GM23338 (cell line): Measurements from ENCODE around the gene CNOT11. TPM values are rescaled to one million over a fixed set of nuclear protein-coding genes. Genes with fewer than 3 reads are reported as not detected.
"Not testable (repeated sequence)": the region's sequence is repeated elsewhere in the genome, so short reads cannot be mapped to it uniquely, and the experiment has no call there.

Source experiments
- ATAC-seq: fragments of 200-7000 bp; cut with Tn5 transposase; 3 replicates; pipeline ENCODE4 v1.9.1; 2020
- DNase-seq: peaks from one replicate; pipeline ENCODE4 v3.0.0-alpha.2; 2015; ENCODE audit warnings: low spot score
- H2AFZ ChIP-seq: fragments of 200-600 bp; sonication (generic); 2 replicates; pipeline ENCODE4 v1.8.0; 2016; ENCODE audit warnings: antibody characterized with exemption, mild to moderate bottlenecking, moderate library complexity
- H3F3A ChIP-seq: fragments of 200-600 bp; sonication (generic); replicated peaks from 2 replicates; pipeline ENCODE4 v1.8.0; 2017; ENCODE audit warnings: antibody characterized with exemption, mixed run types, low read depth
- H3K27ac ChIP-seq: fragments of 200-600 bp; sonication (generic); 2 replicates; pipeline ENCODE4 v1.6.1; 2016; ENCODE audit warnings: low read depth
- H3K27me3 ChIP-seq: fragments of 200-600 bp; sonication (generic); 2 replicates; pipeline ENCODE4 v1.8.0; 2016; ENCODE audit warnings: mild to moderate bottlenecking, mixed run types, moderate library complexity; ENCODE audit not compliant: insufficient read depth
- H3K36me3 ChIP-seq: fragments of 200-600 bp; sonication (generic); 2 replicates; pipeline ENCODE4 v1.8.0; 2016; ENCODE audit warnings: mild to moderate bottlenecking; ENCODE audit not compliant: insufficient read depth
- H3K4me1 ChIP-seq: fragments of 200-600 bp; sonication (generic); 2 replicates; pipeline ENCODE4 v1.8.0; 2016; ENCODE audit warnings: mild to moderate bottlenecking, moderate library complexity; ENCODE audit not compliant: insufficient read depth
- H3K4me2 ChIP-seq: fragments of 200-600 bp; sonication (generic); 2 replicates; pipeline ENCODE4 v1.7.1; 2017; ENCODE audit warnings: mixed run types
- H3K4me3 ChIP-seq: fragments of 200-600 bp; sonication (generic); 2 replicates; pipeline ENCODE4 v1.6.1; 2016; ENCODE audit warnings: mixed run types
- H3K79me2 ChIP-seq: fragments of 200-600 bp; sonication (generic); replicated peaks from 2 replicates; pipeline ENCODE4 v1.8.0; 2017; ENCODE audit warnings: mild to moderate bottlenecking; ENCODE audit not compliant: insufficient read depth
- H3K9me2 ChIP-seq: fragments of 200-600 bp; sonication (generic); 2 replicates; pipeline ENCODE4 v1.8.0; 2017; ENCODE audit not compliant: insufficient read depth
- H4K20me1 ChIP-seq: fragments of 200-600 bp; sonication (generic); replicated peaks from 2 replicates; pipeline ENCODE4 v1.8.0; 2017; ENCODE audit warnings: mild to moderate bottlenecking; ENCODE audit not compliant: insufficient read depth
- H3K27ac Mint-ChIP-seq: 2 replicates; pipeline ENCODE4 v1.8.0; 2020; ENCODE audit warnings: inconsistent platforms, mild to moderate bottlenecking, moderate library complexity, mixed read lengths
- H3K27me3 Mint-ChIP-seq: 3 replicates; pipeline ENCODE4 v1.8.0; 2022; ENCODE audit warnings: low read depth, mild to moderate bottlenecking, moderate library complexity, mixed read lengths, inconsistent platforms; ENCODE audit not compliant: insufficient read depth, poor library complexity
- H3K36me3 Mint-ChIP-seq: 3 replicates; pipeline ENCODE4 v1.8.0; 2021; ENCODE audit warnings: low read depth, mild to moderate bottlenecking, inconsistent platforms, moderate library complexity, mixed read lengths
- H3K4me1 Mint-ChIP-seq: 3 replicates; pipeline ENCODE4 v1.8.0; 2020; ENCODE audit warnings: mild to moderate bottlenecking, inconsistent platforms, mixed read lengths
- H3K4me3 Mint-ChIP-seq: 3 replicates; pipeline ENCODE4 v1.8.0; 2021; ENCODE audit warnings: moderate library complexity, mild to moderate bottlenecking, inconsistent platforms, mixed read lengths
- H3K9me3 Mint-ChIP-seq: 3 replicates; pipeline ENCODE4 v1.8.0; 2020; ENCODE audit warnings: moderate library complexity, mild to moderate bottlenecking, inconsistent platforms, mixed read lengths
- CREB1 ChIP-seq: fragments of 250-450 bp; sonication (Bioruptor Pico); IDR thresholded peaks from 2 replicates; pipeline ENCODE4 v1.5.0; 2020; ENCODE audit warnings: low read depth, mild to moderate bottlenecking, moderate library complexity
- CTCF ChIP-seq, 2 experiments: fragments of 200-600 bp in 1 of 2; sonication (generic) in 1 of 2; conservative IDR thresholded peaks; 2 replicates each; pipeline versions ENCODE4 v1.5.1 to v1.6.1; 2016 to 2017; ENCODE audit warnings: antibody characterized with exemption in 2 of 2, low read depth in 2 of 2, mild to moderate bottlenecking in 2 of 2, moderate library complexity in 1 of 2
- ETS1 ChIP-seq: IDR thresholded peaks from 2 replicates; pipeline ENCODE4 v1.6.1; 2016; ENCODE audit warnings: antibody characterized with exemption
- EZH2phosphoT487 ChIP-seq: fragments of 200-600 bp; sonication (generic); IDR thresholded peaks from one replicate; pipeline ENCODE4 v1.8.1; 2018; ENCODE audit warnings: antibody characterized with exemption; ENCODE audit not compliant: unreplicated experiment
- JUNB ChIP-seq: IDR thresholded peaks from one replicate; pipeline ENCODE4 v1.6.1; 2016; ENCODE audit warnings: antibody characterized with exemption; ENCODE audit not compliant: unreplicated experiment
- NANOG ChIP-seq: IDR thresholded peaks from 2 replicates; pipeline ENCODE4 v1.6.1; 2016; ENCODE audit warnings: antibody characterized with exemption, borderline replicate concordance
- POLR2AphosphoS5 ChIP-seq: IDR thresholded peaks from 2 replicates; pipeline ENCODE4 v1.6.1; 2016; ENCODE audit warnings: antibody characterized with exemption, low read depth
- ZNF114 ChIP-seq: fragments of 250-450 bp; sonication (Bioruptor Pico); IDR thresholded peaks from 2 replicates; pipeline ENCODE4 v1.5.0; 2020; ENCODE audit warnings: mild to moderate bottlenecking, moderate library complexity
- ZNF331 ChIP-seq: fragments of 250-450 bp; sonication (Bioruptor Pico); IDR thresholded peaks from 2 replicates; pipeline ENCODE4 v1.5.0; 2020; ENCODE audit warnings: low read depth, mild to moderate bottlenecking, moderate library complexity
- polyA plus RNA-seq: library from polyadenylated mRNA; unstranded; fragments of >200 nt; fragmentation: Nextera tagmentation; extraction: Ambion mirVana; gene quantifications from 2 replicates; pipeline ENCODE4 v1.2.1, GENCODE V29; 2016
- total RNA-seq: library from RNA; depleted of rRNA; stranded (reverse); fragments of >200 nt; shearing (Covaris generic); gene quantifications from 2 replicates; pipeline ENCODE4 v1.2.3, GENCODE V29; 2014
- TF ChIP-seq, protein P1 (sequence below): IDR thresholded peaks from one replicate; pipeline ENCODE4 v1.6.1; 2018; ENCODE audit warnings: antibody characterized with exemption; ENCODE audit not compliant: unreplicated experiment

The CNOT11 gene
- total and polyA plus RNA-seq, 2 experiments from 2014 or later = 34.8 to 74.2 TPM

- TF ChIP-seq NANOG (no peak), ZNF114 (CRISPR knock-in tag) (no peak), JUNB (no peak), CREB1 (no peak), ETS1 (no peak), POLR2AphosphoS5 (no peak), ZNF331 (CRISPR knock-in tag) (no peak), CTCF (conservative IDR thresholded peaks at IDR 0.05; ENCODE audit: low read depth in 2 of 2) (no peak), EZH2phosphoT487 (no peak)
- TF ChIP-seq, protein P1, sequence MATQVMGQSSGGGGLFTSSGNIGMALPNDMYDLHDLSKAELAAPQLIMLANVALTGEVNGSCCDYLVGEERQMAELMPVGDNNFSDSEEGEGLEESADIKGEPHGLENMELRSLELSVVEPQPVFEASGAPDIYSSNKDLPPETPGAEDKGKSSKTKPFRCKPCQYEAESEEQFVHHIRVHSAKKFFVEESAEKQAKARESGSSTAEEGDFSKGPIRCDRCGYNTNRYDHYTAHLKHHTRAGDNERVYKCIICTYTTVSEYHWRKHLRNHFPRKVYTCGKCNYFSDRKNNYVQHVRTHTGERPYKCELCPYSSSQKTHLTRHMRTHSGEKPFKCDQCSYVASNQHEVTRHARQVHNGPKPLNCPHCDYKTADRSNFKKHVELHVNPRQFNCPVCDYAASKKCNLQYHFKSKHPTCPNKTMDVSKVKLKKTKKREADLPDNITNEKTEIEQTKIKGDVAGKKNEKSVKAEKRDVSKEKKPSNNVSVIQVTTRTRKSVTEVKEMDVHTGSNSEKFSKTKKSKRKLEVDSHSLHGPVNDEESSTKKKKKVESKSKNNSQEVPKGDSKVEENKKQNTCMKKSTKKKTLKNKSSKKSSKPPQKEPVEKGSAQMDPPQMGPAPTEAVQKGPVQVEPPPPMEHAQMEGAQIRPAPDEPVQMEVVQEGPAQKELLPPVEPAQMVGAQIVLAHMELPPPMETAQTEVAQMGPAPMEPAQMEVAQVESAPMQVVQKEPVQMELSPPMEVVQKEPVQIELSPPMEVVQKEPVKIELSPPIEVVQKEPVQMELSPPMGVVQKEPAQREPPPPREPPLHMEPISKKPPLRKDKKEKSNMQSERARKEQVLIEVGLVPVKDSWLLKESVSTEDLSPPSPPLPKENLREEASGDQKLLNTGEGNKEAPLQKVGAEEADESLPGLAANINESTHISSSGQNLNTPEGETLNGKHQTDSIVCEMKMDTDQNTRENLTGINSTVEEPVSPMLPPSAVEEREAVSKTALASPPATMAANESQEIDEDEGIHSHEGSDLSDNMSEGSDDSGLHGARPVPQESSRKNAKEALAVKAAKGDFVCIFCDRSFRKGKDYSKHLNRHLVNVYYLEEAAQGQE = no peak
Measured at GRCh38 chr2:101219246-101219645, 33.4 kb upstream of the CNOT11 start (continued).

DNA sequence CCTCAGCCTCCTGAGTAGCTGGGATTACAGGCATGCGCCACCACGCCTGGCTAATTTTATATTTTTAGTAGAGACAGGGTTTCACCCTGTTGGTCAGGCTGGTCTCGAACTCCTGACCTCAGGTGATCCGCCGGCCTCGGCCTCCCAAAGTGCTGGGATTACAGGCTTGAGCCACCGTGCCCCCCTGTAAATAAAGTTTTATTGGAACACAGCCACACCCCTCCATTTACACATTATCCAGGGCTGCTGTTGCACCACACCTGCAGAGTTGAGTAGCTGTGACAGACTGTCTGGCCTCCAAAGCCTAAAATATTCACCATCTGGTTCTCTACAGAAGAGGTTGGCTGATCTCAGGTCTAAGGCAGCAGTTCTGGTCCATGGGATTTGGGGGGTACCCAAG, 32.6 kb upstream of the CNOT11 start:
- not testable (repeated sequence) for H3K4me3 Mint-ChIP-seq, H4K20me1 ChIP-seq, H2AFZ ChIP-seq, DNase-seq, H3K4me1 ChIP-seq, H3F3A ChIP-seq, H3K36me3 Mint-ChIP-seq, H3K27ac ChIP-seq, H3K27me3 ChIP-seq, H3K79me2 ChIP-seq, H3K4me2 ChIP-seq, H3K9me3 Mint-ChIP-seq, H3K36me3 ChIP-seq, ATAC-seq, H3K4me1 Mint-ChIP-seq, H3K9me2 ChIP-seq, H3K27me3 Mint-ChIP-seq, H3K4me3 ChIP-seq, H3K27ac Mint-ChIP-seq
